Skin epidermis (tissue), 12 donors: ENCODE results near the gene FAP.

Experiments
- H3K27ac ChIP-seq, 21 experiments: fragments of 200-600 bp; sonication (generic) in 11 of 21; one replicate each; pipeline ENCODE4 v1.5.0; 2020; ENCODE audit warnings: mild to moderate bottlenecking in 3 of 21, inconsistent platforms in 2 of 21, moderate library complexity in 2 of 21
- H3K4me3 ChIP-seq, 7 experiments: fragments of 200-600 bp; sonication (generic) in 2 of 7; one replicate each; pipeline ENCODE4 v1.5.0; 2020; ENCODE audit warnings: inconsistent platforms in 2 of 7, mild to moderate bottlenecking in 2 of 7, moderate library complexity in 1 of 7

FAP gene

DNA sequence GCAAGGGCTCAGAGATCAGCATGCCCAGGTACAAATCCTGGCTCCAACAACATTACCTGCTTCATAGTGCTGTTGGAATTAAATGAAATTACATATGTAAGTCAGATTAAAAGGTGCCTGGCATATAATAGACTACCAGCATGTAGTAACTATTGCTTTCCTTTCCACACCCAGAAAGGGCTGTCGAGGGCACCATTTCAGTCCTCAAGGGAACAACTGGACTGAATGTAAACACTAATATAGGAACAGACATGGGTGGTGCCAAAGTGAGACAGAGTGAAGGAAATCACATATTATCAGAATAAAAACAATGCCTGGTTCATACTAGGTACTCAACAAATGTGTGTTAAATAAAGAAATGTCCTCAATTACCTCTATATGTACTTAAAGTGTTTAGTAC, 43.3 kb downstream of the FAP start:
- Histone ChIP-seq H3K27ac (no peak overlapping the region), H3K4me3 (no peak overlapping the region)

DNA sequence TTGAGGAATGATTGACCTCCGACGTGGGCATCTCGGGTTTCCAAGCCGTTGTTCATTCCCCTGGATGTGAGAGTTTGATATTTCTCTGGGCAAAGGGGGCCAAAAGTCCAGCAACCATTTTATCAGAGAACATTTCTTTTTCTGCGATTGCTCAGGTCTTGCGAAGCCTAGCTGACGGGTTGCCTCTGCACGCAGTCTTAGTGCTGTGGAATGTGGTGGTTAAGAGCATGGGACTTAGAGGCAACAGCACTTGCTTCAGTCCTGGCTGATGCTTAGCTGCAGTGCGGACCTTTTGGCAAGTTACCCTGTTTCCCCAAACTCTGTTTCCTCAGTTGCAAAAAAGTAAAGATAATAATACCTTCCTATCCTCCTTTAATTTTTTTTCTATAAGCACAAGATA, 45.0 kb downstream of the FAP start:
- Histone ChIP-seq H3K27ac (no peak overlapping the region), H3K4me3 (no peak overlapping the region)

DNA sequence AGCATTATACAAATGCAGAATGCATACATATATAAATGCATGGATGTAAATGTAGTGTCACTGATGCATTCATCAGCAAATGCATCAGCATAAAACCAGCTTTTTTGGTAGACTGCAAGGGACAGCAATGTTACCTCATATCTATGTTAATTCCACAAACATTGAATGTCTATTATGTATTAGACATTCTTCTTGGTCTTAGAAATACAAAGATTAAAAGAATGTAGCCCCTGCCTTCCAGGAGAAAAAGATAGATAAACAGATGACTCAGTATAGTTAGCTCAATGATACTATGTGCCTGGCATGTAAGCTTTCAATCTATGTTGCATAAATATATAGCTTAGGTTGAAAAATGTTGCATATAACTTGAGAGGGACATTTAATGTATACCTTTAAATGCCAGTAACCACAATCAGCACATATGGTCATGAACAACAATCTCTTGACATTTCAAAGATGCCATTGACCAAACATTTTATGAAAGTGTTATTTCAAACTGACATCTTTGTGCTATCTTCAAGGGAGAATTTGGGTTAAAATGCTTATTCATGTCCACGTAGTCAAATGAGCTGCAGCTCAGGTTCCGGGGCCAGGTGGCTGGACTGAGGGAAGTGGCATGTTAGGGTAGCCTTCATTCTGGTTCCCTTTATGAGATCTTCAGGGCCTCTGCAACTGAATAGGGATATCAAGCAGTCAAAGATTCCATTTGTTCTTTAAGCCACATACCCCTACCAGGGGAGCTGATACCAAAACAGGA, 46.0 kb downstream of the FAP start:
- no peak overlapping the region for H3K4me3 ChIP-seq
- H3K27ac ChIP-seq: no peak overlapping the region

DNA sequence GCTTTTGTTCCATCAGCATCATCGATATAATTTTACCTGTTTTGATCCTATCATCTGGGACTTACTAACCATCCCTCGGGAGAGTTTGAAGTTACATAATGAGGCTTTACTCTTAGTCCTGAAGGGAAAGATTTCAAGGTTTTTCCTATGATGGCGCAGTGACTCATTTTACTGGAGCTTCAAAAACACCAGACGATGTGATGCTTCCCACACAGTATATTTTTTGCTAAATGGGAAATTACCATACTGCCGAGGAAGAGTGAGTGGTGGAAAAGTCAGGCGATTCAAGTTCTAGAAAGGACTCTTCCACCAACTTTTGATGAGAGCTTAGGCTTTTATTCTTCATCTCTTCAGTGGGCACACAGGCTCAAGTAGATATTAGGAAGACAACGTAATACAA, 46.6 kb downstream of the FAP start:
- no peak overlapping the region for H3K4me3 ChIP-seq
- no peak overlapping the region for H3K27ac ChIP-seq

DNA sequence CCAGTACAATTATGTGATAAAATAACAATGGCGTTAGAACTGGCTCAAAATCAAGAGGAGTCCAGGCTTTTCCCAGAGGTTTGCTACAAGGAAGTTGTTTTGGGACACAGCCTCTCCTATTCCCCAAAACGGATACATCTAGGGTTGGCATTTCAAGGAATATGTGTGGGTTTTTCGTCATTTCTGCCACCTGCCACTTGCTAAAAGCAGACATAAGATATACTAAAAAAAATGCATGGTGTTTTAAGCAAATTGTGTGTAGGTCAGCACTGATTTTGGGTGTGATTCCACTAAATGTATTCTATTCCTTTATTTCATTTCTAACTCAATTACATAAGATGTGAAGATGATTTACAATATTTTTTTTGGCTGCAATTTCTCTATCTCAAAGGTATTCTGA, 54.8 kb downstream of the FAP start:
- Histone ChIP-seq H3K27ac (no peak overlapping the region), H3K4me3 (no peak overlapping the region)

DNA sequence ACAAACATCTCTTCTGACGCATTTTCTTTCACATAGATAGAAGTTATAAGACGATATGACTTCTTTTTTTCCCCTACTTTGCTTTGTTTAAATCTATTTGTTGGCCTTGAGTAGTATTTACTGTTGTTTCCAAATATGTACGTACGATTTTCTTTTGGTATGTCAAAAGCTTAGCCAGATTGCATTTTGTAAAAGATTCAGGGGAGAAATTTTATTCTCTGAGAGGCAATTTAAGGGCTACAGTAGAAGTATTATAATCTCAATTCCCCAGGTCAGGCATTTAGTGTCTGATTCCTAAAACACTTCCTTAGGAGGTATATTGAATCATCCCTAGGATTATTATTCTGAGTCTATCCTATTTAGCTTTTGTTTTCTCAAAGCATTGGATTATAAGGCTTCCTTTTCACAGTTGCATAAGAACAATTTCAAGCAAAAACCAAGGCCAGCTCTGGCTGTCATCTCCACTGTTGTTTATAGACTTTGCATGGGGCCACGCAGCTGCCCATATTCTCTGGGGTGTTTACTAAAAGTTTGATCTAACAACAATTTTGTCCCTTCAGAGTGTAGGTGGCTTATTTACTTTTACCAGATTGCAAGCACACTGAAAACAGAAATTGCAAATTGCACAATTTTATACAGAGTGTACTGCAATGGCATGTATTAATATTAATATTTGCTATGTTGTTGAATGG, 57.6 kb downstream of the FAP start:
- H3K27ac ChIP-seq: no peak overlapping the region
- H3K4me3 ChIP-seq: no peak overlapping the region

DNA sequence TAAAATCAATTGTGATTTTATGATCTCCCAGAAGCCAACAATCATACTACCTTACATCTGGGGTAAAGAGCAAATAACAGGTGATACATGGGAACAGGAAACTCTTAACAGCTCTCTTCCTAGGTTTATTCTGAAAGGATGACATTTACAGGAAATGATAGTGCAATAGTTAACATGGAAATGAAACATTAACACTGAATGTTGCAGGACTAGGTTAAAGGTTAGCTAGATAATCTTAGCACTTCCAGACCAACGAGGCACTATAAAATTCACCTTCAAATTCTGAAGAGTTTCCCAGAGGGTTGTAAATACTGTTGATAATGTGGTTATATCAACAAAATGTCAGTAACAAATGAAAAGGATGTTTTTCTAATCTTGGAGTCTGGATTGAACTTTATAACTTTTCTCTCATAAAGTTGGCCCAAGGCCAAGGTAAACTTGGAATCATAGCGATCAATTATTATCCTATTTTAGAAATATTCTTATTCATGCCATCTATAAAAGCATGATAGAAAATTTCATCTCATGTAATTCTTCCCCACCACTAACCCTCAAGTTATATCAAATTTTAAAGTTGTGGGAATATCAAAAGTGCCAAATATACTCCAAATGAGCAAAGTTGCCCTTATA, 58.3 kb downstream of the FAP start:
- Histone ChIP-seq H3K27ac (no peak overlapping the region), H3K4me3 (no peak overlapping the region)

DNA sequence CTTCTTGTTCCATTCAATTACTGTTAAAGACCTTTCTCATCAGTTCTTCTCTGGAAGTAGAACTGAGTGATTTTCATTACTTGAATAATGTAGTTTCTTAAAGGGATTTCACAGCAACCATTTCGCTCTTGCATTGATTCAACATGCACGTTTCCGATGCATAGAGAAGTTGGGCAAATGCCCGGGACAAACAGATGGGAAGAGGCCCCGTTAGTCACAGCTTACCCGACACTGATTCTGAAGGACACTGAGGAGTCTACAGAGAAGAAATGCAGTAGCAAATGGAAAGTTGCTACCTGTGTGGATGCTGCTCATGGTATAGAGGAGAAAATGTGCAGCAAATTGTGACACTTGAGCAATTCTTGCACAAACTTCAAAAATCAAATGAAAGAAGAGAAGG, 58.9 kb downstream of the FAP start:
- no peak overlapping the region for H3K27ac ChIP-seq
- H3K4me3 ChIP-seq: no peak overlapping the region

DNA sequence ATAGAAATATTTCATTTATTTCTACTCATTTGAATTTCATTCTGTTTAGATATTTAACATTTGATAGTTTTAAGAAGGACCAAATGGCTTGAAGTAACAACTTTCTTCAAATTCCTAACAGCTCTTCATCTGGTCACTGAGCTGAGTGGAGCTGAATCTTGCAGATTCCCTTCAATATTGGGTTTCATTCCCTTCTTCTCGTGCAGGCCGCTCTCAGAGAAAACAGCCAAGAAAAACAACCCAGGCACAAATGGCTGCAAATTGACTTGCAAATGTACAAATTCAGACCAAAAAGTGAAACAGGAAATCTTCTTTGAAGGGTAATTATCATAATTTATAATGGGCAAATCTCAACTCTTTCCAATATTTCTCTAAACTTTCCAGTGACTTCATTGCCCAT, 60.9 kb downstream of the FAP start:
- H3K27ac ChIP-seq: no peak overlapping the region

DNA sequence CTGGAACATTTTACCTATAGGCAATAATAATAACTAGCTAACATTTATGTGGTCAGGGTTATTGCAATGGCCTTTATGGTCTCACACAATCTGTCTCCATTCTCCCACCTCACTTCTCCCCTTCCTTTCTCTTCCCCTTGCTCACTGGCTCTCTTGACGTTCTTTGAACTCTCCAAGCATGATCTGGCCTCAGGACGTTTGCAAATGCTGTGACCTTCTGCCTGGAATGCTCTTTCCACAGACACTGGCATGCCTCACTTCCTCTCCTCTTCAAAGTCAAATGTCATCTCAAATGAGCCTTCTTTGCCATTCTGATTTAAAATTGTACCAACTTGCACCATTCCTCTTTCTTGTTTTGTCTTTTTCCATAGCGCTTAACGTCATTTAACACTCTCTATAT, 65.9 kb downstream of the FAP start:
- Histone ChIP-seq H3K4me3 (no peak overlapping the region), H3K27ac (no peak overlapping the region)

More for the DNA sequence above, 60.9 kb downstream of the FAP start:
- no peak overlapping the region for H3K4me3 ChIP-seq

DNA sequence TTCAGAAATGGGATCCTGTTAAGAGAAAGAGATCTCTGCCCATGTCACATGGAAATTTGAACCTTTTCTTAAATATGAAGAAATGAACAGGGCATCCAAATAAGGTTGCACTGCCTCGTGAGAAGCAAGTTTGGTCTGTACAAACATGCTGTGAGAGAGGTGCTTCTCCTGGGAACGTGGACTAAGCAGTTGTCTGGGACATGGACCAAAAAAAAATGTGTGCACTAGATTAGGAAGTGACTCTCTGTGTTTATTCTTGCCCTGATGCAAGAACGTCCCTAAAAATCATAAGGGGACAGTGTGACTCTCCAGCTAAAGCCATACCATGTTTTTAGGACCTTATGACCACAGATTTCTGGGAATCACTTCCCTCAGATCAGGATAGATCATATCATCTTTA, 67.5 kb downstream of the FAP start:
- H3K4me3 ChIP-seq: no peak overlapping the region
- H3K27ac ChIP-seq: no peak overlapping the region

DNA sequence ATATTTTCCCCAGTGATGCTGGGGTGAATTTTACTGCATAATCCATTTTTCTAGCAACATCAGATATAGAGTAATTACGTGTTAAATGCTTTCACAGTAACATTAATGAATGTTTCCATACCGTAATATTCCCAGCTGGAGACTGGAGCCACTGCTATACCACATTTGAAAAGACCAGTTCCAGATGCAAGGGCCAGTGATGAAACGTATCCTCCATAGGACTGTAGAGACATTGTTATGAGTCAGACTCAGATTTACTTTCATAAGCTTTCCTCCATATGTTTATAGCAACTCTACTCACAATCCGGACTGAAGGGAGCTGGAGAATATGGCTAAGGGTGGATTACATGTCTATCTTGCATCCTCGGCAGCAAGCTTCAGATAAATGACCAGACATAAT, 68.5 kb downstream of the FAP start:
- no peak overlapping the region for H3K4me3 ChIP-seq
- H3K27ac ChIP-seq: no peak overlapping the region

DNA sequence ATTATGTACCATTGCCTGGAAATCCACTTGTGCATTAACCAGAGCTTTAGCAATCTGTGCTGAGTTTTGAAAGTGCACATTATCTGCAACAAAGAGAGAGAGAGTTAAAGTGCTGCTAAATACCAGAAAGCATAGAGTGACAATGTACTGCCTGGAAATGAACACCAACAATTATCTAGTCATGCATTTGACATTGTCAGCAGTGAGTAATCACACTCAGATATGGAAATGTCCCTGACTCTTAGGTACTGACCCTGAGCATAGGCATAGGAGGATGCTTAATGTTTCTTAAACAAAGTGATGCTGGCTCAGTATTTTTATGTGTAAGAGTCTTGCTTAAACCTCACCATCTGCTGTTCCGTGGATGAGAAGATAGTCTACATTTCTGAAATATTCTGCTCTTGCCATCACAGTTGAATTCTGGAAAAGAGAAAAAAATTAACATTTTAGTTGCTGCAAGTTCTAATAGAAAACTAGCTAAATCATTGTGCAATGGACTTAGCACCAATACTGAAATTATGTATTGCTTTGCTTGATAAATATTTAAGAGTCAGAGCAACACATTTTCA, 70.4 kb downstream of the FAP start:
- Histone ChIP-seq H3K4me3 (no peak overlapping the region), H3K27ac (no peak overlapping the region)

DNA sequence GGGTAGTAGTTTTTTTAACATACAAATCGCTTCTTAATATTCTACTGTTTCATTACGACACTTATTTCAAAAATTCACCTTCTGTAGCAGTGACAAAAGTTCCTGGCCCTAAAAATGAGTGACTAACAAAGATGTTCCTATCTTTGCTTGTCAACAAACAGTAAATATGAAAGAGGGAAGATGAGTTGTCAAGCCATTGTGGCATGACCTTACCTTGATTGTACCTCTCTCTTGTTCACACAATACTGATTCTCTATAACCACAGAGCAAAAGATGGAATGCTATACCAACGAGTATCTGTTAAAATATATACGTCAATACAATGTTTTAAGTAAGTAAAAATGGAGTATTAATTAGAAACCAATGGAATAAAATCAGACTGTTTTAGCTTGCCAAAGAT, 76.5 kb downstream of the FAP start:
- Histone ChIP-seq H3K4me3 (no peak overlapping the region), H3K27ac (no peak overlapping the region)

DNA sequence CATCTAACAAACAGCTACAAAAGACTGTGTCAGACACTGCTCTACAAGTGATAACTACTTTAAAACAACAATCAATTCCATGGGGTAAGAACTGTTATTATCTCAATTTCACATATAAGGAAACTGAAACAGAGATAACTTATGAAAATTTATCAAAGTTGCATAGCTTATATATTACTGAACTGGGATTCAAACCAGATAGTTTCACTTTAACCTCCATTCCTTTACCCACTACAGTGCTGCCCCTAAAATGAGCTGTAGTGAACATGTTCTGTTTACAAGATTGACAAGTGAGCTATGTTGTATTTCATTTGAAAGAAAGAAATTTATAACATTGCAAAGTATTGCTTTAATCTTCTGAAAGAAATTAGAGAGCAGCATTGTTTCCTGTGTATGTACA, 77.1 kb downstream of the FAP start:
- no peak overlapping the region for H3K4me3 ChIP-seq
- H3K27ac ChIP-seq: no peak overlapping the region

DNA sequence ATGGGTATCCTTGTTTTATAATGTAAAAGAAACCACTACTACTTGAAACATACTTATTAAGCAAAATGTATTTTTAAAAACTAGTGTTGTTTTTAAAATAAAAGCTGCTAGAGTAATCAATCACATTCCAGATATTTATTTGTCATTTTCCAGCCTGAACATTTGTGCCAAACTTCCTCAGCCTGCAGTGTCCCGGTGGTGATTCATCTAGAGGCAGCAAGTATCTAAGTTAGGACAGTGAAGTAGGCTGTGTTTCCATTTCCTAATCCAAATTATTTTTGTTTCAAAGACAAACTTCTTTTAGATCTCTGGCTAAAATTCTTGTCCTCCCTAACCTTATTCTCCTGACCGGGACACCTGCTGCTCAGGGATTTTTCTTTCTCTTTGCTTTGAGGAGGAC, 78.4 kb downstream of the FAP start:
- Histone ChIP-seq H3K27ac (peak overlapping the region in 1 of 21 experiments; percentile 12), H3K4me3 (no peak overlapping the region)

DNA sequence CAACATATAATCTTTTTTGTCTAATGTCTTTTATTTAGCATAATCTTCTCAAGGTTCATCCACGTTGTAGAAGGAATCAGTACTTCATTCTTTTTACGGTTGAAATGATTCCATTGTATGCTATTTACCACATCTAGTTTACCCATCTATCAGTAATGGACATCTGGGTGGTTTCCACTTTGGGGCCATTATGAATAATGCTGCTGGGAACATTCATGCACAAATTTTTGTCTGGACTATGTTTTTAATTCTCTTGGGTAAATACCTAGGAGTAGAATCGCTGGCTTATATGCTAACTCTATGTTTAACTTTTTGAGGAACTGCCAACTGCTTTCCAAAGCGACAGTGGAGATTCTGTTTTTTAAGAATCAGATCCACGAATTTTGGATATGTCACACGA, 83.8 kb downstream of the FAP start:
- no peak overlapping the region for H3K27ac ChIP-seq
- H3K4me3 ChIP-seq: no peak overlapping the region

DNA sequence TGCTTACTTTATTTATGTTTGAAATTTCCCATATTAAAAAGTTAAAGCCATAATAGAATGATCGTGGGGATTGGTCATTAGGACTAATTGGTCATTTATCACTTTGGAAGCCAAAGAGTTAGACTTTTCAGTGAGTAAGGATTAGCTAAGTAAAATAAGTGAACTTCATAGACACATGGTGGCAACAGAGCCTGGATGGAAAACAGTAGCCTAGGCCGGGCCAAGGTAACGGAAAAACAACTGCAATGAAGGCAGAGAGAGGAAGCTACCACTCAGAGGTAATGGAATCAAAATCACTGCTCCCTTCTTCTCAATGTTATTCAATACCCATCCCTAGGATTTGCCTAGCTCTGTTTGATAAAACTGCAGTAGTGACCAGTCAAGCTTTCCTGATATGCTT, 87.1 kb downstream of the FAP start:
- no peak overlapping the region for H3K27ac ChIP-seq
- H3K4me3 ChIP-seq: no peak overlapping the region

DNA sequence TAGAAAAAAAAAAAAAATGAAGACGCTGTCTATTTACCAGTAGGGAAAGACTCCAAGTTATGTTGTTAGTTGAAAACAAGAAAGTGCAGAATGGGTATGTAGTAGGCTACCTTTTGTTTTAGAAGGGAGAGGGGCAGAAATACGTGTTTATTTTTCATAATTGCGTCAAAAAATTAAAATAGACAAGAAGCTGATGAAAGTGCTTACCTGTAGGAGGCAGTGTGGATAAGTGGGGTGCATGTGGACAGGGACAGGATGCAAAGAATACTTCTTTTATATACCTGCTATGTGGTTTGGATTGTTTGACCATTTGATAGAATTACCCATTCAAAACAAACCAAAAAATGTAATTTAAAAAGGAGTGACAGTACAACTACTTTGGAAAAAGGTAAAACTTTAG, 88.2 kb downstream of the FAP start:
- no peak overlapping the region for H3K4me3 ChIP-seq
- H3K27ac ChIP-seq: no peak overlapping the region

DNA sequence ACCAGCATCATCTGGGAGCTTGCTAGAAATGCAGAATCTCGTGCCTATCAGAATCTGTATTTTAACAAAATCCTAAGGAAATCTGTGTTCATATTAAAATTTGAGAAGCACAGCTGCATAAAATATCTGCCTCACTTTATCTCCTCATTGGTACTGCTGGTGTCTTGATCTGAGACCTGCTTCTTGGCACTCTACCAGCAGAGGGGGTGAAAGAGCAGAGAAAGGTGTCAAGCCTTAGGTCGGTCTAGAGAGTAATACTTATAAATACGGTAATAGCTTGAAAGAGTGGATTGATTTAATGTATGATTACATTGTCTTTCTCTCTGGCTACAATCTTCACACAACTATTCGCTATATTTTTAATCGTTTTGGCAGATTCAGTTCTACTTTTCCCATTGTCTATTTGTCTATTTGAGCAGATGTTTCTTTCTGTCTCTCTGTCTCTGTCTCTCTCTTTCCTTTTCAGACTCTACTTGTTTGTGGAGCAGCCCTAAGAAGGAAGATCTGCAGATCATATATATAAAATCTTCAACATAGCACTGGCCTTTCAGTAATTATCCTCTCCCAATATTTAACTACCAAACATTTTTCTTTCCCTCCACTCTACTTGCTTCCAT, 89.5 kb downstream of the FAP start:
- Histone ChIP-seq H3K27ac (no peak overlapping the region), H3K4me3 (no peak overlapping the region)

DNA sequence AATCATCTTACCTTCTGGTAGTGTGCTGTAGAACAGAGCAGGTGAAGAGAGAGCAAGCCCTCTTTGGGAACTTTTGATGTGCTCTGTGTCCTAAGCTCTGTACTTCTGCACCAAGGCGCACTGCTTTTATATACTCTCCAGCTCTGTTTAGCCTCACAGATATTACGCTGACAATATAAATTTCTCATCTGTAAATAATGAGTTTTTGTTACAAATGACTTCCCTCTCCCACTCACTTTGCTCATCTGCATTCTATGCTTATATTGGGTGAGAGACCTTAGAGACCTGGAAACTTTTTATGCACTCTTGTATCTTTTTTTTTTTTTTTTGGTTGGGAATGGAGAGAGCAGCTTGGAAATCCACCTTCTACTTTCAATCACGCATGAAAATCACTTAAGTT, 91.1 kb downstream of the FAP start, which contains the start of gene GCG:
Gene GCG, minus strand, starts transcription at position 101 of the 400 bp plus-strand sequence. CDS start 3,069 bp downstream, outside the sequence.
- no peak within 1 kb of the TSS for H3K4me3 ChIP-seq
- H3K27ac ChIP-seq: no peak within 1 kb of the TSS
